HepG2 (cell line): Measurements from ENCODE around the gene MAP2K1. TPM values are rescaled to one million over a fixed set of nuclear protein-coding genes. Genes with fewer than 3 reads are reported as not detected.

Experiments
- HIVEP1 ChIP-seq: sonication (generic); formaldehyde crosslinking; IDR thresholded peaks from 2 replicates; pipeline ENCODE4 v1.4.0; 2020; ENCODE audit warnings: mild to moderate bottlenecking, missing genetic modification reagents
- MBD4 ChIP-seq: IDR thresholded peaks from 2 replicates; pipeline ENCODE4 v1.6.1; 2012; ENCODE audit warnings: low read length, inconsistent platforms, borderline replicate concordance
- MXD3 ChIP-seq: IDR thresholded peaks from 2 replicates; pipeline ENCODE4 v1.6.1; 2016; ENCODE audit warnings: mild to moderate bottlenecking, missing biosample characterization, missing genetic modification reagents
- MYPOP ChIP-seq: sonication (generic); formaldehyde crosslinking; IDR thresholded peaks from 2 replicates; pipeline ENCODE4 v1.8.1; 2023; ENCODE audit warnings: mild to moderate bottlenecking, moderate library complexity, missing genetic modification reagents
- NFYB ChIP-seq: sonication (generic); formaldehyde crosslinking; IDR thresholded peaks from 2 replicates; pipeline ENCODE4 v1.4.0; 2020; ENCODE audit warnings: missing genetic modification reagents
- PHF8 ChIP-seq: sonication (generic); formaldehyde crosslinking; IDR thresholded peaks from 2 replicates; pipeline ENCODE4 v1.5.0; 2020; ENCODE audit warnings: missing genetic modification reagents
- PLSCR1 ChIP-seq: sonication (generic); formaldehyde crosslinking; IDR thresholded peaks from 2 replicates; pipeline ENCODE4 v1.5.0; 2020; ENCODE audit warnings: missing genetic modification reagents, mild to moderate bottlenecking, borderline replicate concordance
- XRCC5 ChIP-seq: fragments of 200-400 bp; formaldehyde crosslinking; optimal IDR thresholded peaks from 2 replicates; pipeline ENCODE3; 2017; ENCODE audit warnings: mild to moderate bottlenecking, low read length
- ZBTB20 ChIP-seq: sonication (generic); formaldehyde crosslinking; IDR thresholded peaks from 2 replicates; pipeline ENCODE4 v1.8.1; 2023; ENCODE audit warnings: missing genetic modification reagents, low read depth, mild to moderate bottlenecking, borderline replicate concordance
- ZBTB8A ChIP-seq: sonication (generic); formaldehyde crosslinking; IDR thresholded peaks from 2 replicates; pipeline ENCODE4 v1.4.0; 2020; ENCODE audit warnings: mild to moderate bottlenecking, low read depth, missing genetic modification reagents, borderline replicate concordance
- ZFP41 ChIP-seq: sonication (generic); formaldehyde crosslinking; IDR thresholded peaks from 2 replicates; pipeline ENCODE4 v1.4.0; 2020; ENCODE audit warnings: mild to moderate bottlenecking, missing genetic modification reagents, borderline replicate concordance
- ZFY ChIP-seq: sonication (generic); formaldehyde crosslinking; IDR thresholded peaks from 2 replicates; pipeline ENCODE4 v1.4.0; 2020; ENCODE audit warnings: missing genetic modification reagents
- ZNF124 ChIP-seq: sonication (generic); formaldehyde crosslinking; IDR thresholded peaks from 2 replicates; pipeline ENCODE4 v1.4.0; 2020; ENCODE audit warnings: missing genetic modification reagents
- ZNF142 ChIP-seq: sonication (generic); formaldehyde crosslinking; IDR thresholded peaks from 2 replicates; pipeline ENCODE4 v1.4.0; 2020; ENCODE audit warnings: missing genetic modification reagents
- ZNF451 ChIP-seq: sonication (generic); formaldehyde crosslinking; IDR thresholded peaks from 2 replicates; pipeline ENCODE4 v1.5.0; 2020; ENCODE audit warnings: mild to moderate bottlenecking, missing genetic modification reagents
- ZNF512B ChIP-seq: sonication (generic); formaldehyde crosslinking; IDR thresholded peaks from 2 replicates; pipeline ENCODE4 v1.5.1; 2020; ENCODE audit warnings: missing genetic modification reagents, mild to moderate bottlenecking, borderline replicate concordance
- ZNF629 ChIP-seq: sonication (generic); formaldehyde crosslinking; conservative IDR thresholded peaks from 2 replicates; pipeline ENCODE4 v1.5.0; 2020; ENCODE audit warnings: missing genetic modification reagents
- polyA plus RNA-seq, 8 experiments: library from polyadenylated mRNA; depleted of rRNA in 3 of 8; stranded (reverse) in 7 of 8; unstranded in 1 of 8; fragments of >200 nt; fragmentation: Illumina TruSeq in 4 of 8; extraction: Trizol in 4 of 8; gene quantifications; 2 replicates each; pipeline versions ENCODE4 v1.2.1 to v1.2.3, GENCODE V29; 2011 to 2016; ENCODE audit warnings: low read depth in 4 of 8, missing spikeins in 1 of 8, mixed read lengths in 1 of 8; ENCODE audit not compliant: insufficient read depth in 1 of 8
- total RNA-seq, 5 experiments: library from RNA; depleted of rRNA; stranded (reverse); fragments of >200 nt; fragmentation: Illumina TruSeq; extraction: Trizol; gene quantifications; 2 replicates each; pipeline ENCODE4 v1.2.3, GENCODE V29; 2016; ENCODE audit warnings: low read depth in 1 of 5

MAP2K1 gene
- total and polyA plus RNA-seq, 2 of the 13 experiments (the other 11 are each of a cell fraction or from before 2014, with no cell fraction given), result 24.1 to 49.2 TPM

- TF ChIP-seq PHF8 (CRISPR knock-in tag), result peak; percentile 92
- TF ChIP-seq MYPOP (CRISPR knock-in tag), result no peak
- no peak for TF ChIP-seq ZBTB8A (CRISPR knock-in tag)
- TF ChIP-seq ZFP41 (CRISPR knock-in tag), result no peak
- no peak; the same call in none of the 2 replicates for TF ChIP-seq ZNF451
- no peak for TF ChIP-seq MBD4
- peak; percentile 49; the same call in 1 of the 2 replicates for TF ChIP-seq HIVEP1 (CRISPR knock-in tag)
- TF ChIP-seq ZNF629, result no peak
- no peak; the same call in 1 of the 2 replicates for TF ChIP-seq ZNF142 (CRISPR knock-in tag)
- TF ChIP-seq NFYB (CRISPR knock-in tag), result peak; percentile 83
- TF ChIP-seq ZFY, result peak; percentile 82
- TF ChIP-seq ZBTB20 (CRISPR knock-in tag), result no peak
- TF ChIP-seq MXD3 (CRISPR knock-in tag), result peak; percentile 64
- TF ChIP-seq ZNF512B (CRISPR knock-in tag), result no peak
- TF ChIP-seq ZNF124 (CRISPR knock-in tag), result 0 out of 2 replicates have a peak, but pooled peaks have one; percentile 39
- no peak for TF ChIP-seq PLSCR1 (CRISPR knock-in tag)
- peak; percentile 80 for TF ChIP-seq XRCC5
Measured at GRCh38 chr15:66386204-66387123, at the start of gene MAP2K1 (continued).
